ENCODE results near the gene POLR2H.
"Not testable (repeated sequence)": the region's sequence is repeated elsewhere in the genome, so short reads cannot be mapped to it uniquely, and the experiment has no call there.

The POLR2H gene

GRCh38 chr3:184336547-184337398 is 24.7 kb upstream of the POLR2H start:
- no peak for DNase-seq

- DNase-seq: no peak
Observed at GRCh38 chr3:184337399-184337714, 24.2 kb upstream of the POLR2H start, which contains the start of gene FAM131A. TSS of gene FAM131A (plus strand) at chr3:184337600. CDS start at chr3:184337631, 31 bp downstream.

- no peak for DNase-seq
Observed at GRCh38 chr3:184337981-184338380, 23.5 kb upstream of the POLR2H start.

- DNase-seq: no peak
Observed at GRCh38 chr3:184338511-184338945, 23.0 kb upstream of the POLR2H start.

GRCh38 chr3:184339001-184339400 is 22.5 kb upstream of the POLR2H start:
- no peak for DNase-seq

- DNase-seq: not testable (repeated sequence)
Observed at GRCh38 chr3:184339451-184340135, 21.9 kb upstream of the POLR2H start.

GRCh38 chr3:184341925-184342324 is 19.6 kb upstream of the POLR2H start:
- no peak for DNase-seq

- no peak for DNase-seq
Observed at GRCh38 chr3:184343200-184343876, 18.2 kb upstream of the POLR2H start.

- no peak for DNase-seq
Observed at GRCh38 chr3:184344579-184345316, 16.8 kb upstream of the POLR2H start.

- no peak for DNase-seq
Observed at GRCh38 chr3:184345317-184346144, 16.0 kb upstream of the POLR2H start.

GRCh38 chr3:184346480-184347190 is 14.9 kb upstream of the POLR2H start:
- no peak for DNase-seq

GRCh38 chr3:184347321-184348056 is 14.0 kb upstream of the POLR2H start:
- DNase-seq: no peak

GRCh38 chr3:184348057-184348382 is 13.5 kb upstream of the POLR2H start:
- no peak for DNase-seq

- no peak for DNase-seq
Observed at GRCh38 chr3:184349563-184350470, 11.7 kb upstream of the POLR2H start.

GRCh38 chr3:184350618-184351017 is 10.9 kb upstream of the POLR2H start:
- no peak for DNase-seq

- DNase-seq: no peak
Observed at GRCh38 chr3:184351511-184352148, 9.9 kb upstream of the POLR2H start.

- no peak for DNase-seq
Observed at GRCh38 chr3:184352149-184352785, 9.2 kb upstream of the POLR2H start.

GRCh38 chr3:184352897-184353545 is 8.5 kb upstream of the POLR2H start:
- no peak for DNase-seq

All from activated CD4-positive, alpha-beta T cell treated with anti-CD3 and anti-CD28 coated beads, Interleukin-2, amount 50 U/mL, for 1 hour (primary cell).